Activated naive CD8-positive, alpha-beta T cell treated with anti-CD3 and anti-CD28 coated beads, Interleukin-2, amount 50 U/mL, for 24 hours (primary cell): ENCODE data around the gene ORC4.

Experiments used
- ATAC-seq: fragments of 150-1000 bp; cut with Tn5 transposase; one replicate; pipeline ENCODE4 v1.10.0; 2021
- DNase-seq: peaks from one replicate; pipeline ENCODE4 v3.0.0; 2021
- H3K27ac Mint-ChIP-seq: one replicate; pipeline ENCODE4 v1.8.0; 2021; ENCODE audit warnings: mild to moderate bottlenecking, mixed read lengths
- H3K27me3 Mint-ChIP-seq: one replicate; pipeline ENCODE4 v1.8.0; 2021; ENCODE audit warnings: mixed read lengths
- H3K36me3 Mint-ChIP-seq: one replicate; pipeline ENCODE4 v1.8.0; 2021; ENCODE audit warnings: low read depth, mixed read lengths
- H3K4me1 Mint-ChIP-seq: one replicate; pipeline ENCODE4 v1.8.0; 2021; ENCODE audit warnings: mixed read lengths
- H3K4me3 Mint-ChIP-seq: one replicate; pipeline ENCODE4 v1.8.0; 2021; ENCODE audit warnings: mild to moderate bottlenecking, moderate library complexity, mixed read lengths
- H3K9me3 Mint-ChIP-seq: one replicate; pipeline ENCODE4 v1.8.0; 2021; ENCODE audit warnings: mixed read lengths

Gene ORC4

GRCh38 chr2:148020111-148021058 is at the start of gene ORC4:
ORC4 (minus strand) TSS chr2:148020737; CDS start chr2:147975958, 44,779 bp downstream.
- peak within 1 kb of the TSS; percentile 98 for H3K4me3 Mint-ChIP-seq
- no peaks in the 10 kb centered on the region for H3K9me3 Mint-ChIP-seq
- DNase-seq (peak; percentile 92), ATAC-seq (peak; percentile 91)
- peaks cover 15% of the 10 kb centered on the region for H3K36me3 Mint-ChIP-seq
- peak within 1 kb of the TSS; percentile 94 for H3K27ac Mint-ChIP-seq
- no peaks in the 10 kb centered on the region for H3K27me3 Mint-ChIP-seq
- peaks cover 49% of the 10 kb centered on the region for H3K4me1 Mint-ChIP-seq

GRCh38 chr2:148067801-148068200 is 47.3 kb upstream of the ORC4 start:
- Mint-ChIP-seq H3K9me3 (peaks cover 4% of the 10 kb centered on the region), H3K27me3 (no peaks in the 10 kb centered on the region), H3K27ac (no peak overlapping the region), H3K4me1 (no peaks in the 10 kb centered on the region), H3K4me3 (no peak overlapping the region), H3K36me3 (peaks cover 5% of the 10 kb centered on the region)
- ATAC-seq (no peak), DNase-seq (no peak)

GRCh38 chr2:148065936-148066335 is 45.4 kb upstream of the ORC4 start:
- Mint-ChIP-seq H3K4me3 (no peak overlapping the region), H3K9me3 (peaks cover 4% of the 10 kb centered on the region), H3K27ac (no peak overlapping the region), H3K4me1 (no peaks in the 10 kb centered on the region), H3K36me3 (peaks cover 4% of the 10 kb centered on the region), H3K27me3 (no peaks in the 10 kb centered on the region)
- ATAC-seq (no peak), DNase-seq (no peak)

- ATAC-seq: no peak
- Mint-ChIP-seq H3K27me3 (no peaks in the 10 kb centered on the region), H3K27ac (no peak overlapping the region), H3K4me1 (no peaks in the 10 kb centered on the region), H3K4me3 (no peak overlapping the region), H3K9me3 (peaks cover 4% of the 10 kb centered on the region), H3K36me3 (peaks cover 4% of the 10 kb centered on the region)
- no peak for DNase-seq
These were observed 43.1 kb upstream of the ORC4 start for GRCh38 chr2:148063633-148064032.

GRCh38 chr2:148058641-148059040 is 38.1 kb upstream of the ORC4 start:
- no peak overlapping the region for H3K27ac Mint-ChIP-seq
- DNase-seq (no peak), ATAC-seq (no peak)
- H3K27me3 Mint-ChIP-seq: no peaks in the 10 kb centered on the region
- peaks cover 8% of the 10 kb centered on the region for H3K36me3 Mint-ChIP-seq
- no peak overlapping the region for H3K4me3 Mint-ChIP-seq
- peaks cover 2% of the 10 kb centered on the region for H3K4me1 Mint-ChIP-seq
- H3K9me3 Mint-ChIP-seq: no peaks in the 10 kb centered on the region

GRCh38 chr2:148052687-148053086 is 32.1 kb upstream of the ORC4 start:
- Mint-ChIP-seq H3K36me3 (peaks cover 13% of the 10 kb centered on the region), H3K4me3 (no peak overlapping the region), H3K27me3 (no peaks in the 10 kb centered on the region), H3K4me1 (peaks cover 36% of the 10 kb centered on the region), H3K27ac (no peak overlapping the region), H3K9me3 (peaks cover 4% of the 10 kb centered on the region)
- DNase-seq (no peak), ATAC-seq (no peak)

- H3K36me3 Mint-ChIP-seq: peaks cover 9% of the 10 kb centered on the region
- DNase-seq: no peak
- no peaks in the 10 kb centered on the region for H3K27me3 Mint-ChIP-seq
- no peak overlapping the region for H3K27ac Mint-ChIP-seq
- peaks cover 50% of the 10 kb centered on the region for H3K4me1 Mint-ChIP-seq
- H3K9me3 Mint-ChIP-seq: peaks cover 4% of the 10 kb centered on the region
- no peak for ATAC-seq
- no peak overlapping the region for H3K4me3 Mint-ChIP-seq
These were observed 28.7 kb upstream of the ORC4 start for GRCh38 chr2:148049284-148049683.

- ATAC-seq (peak; percentile 61), DNase-seq (no peak)
- H3K4me3 Mint-ChIP-seq: no peak overlapping the region
These were observed 28.1 kb upstream of the ORC4 start for GRCh38 chr2:148048475-148049221.

GRCh38 chr2:148046802-148047201 is 26.3 kb upstream of the ORC4 start:
- H3K27ac Mint-ChIP-seq: no peak overlapping the region
- no peaks in the 10 kb centered on the region for H3K27me3 Mint-ChIP-seq
- no peak for ATAC-seq
- H3K9me3 Mint-ChIP-seq: no peaks in the 10 kb centered on the region
- no peaks in the 10 kb centered on the region for H3K36me3 Mint-ChIP-seq
- peaks cover 52% of the 10 kb centered on the region for H3K4me1 Mint-ChIP-seq
- H3K4me3 Mint-ChIP-seq: no peak overlapping the region
- no peak for DNase-seq

More at GRCh38 chr2:148048475-148049221, 28.1 kb upstream of the ORC4 start:
- H3K9me3 Mint-ChIP-seq: peaks cover 4% of the 10 kb centered on the region
- H3K4me1 Mint-ChIP-seq: peaks cover 50% of the 10 kb centered on the region
- peaks cover 5% of the 10 kb centered on the region for H3K36me3 Mint-ChIP-seq
- H3K27ac Mint-ChIP-seq: peak overlapping the region; percentile 67
- no peaks in the 10 kb centered on the region for H3K27me3 Mint-ChIP-seq

GRCh38 chr2:148044322-148044721 is 23.8 kb upstream of the ORC4 start:
- Mint-ChIP-seq H3K27me3 (no peaks in the 10 kb centered on the region), H3K36me3 (no peaks in the 10 kb centered on the region), H3K9me3 (no peaks in the 10 kb centered on the region), H3K4me1 (peaks cover 39% of the 10 kb centered on the region), H3K4me3 (no peak overlapping the region), H3K27ac (no peak overlapping the region)
- no peak for DNase-seq
- ATAC-seq: no peak

- H3K4me1 Mint-ChIP-seq: peaks cover 18% of the 10 kb centered on the region
- no peaks in the 10 kb centered on the region for H3K27me3 Mint-ChIP-seq
- ATAC-seq (peak; percentile 36), DNase-seq (no peak)
- no peak overlapping the region for H3K4me3 Mint-ChIP-seq
- H3K9me3 Mint-ChIP-seq: no peaks in the 10 kb centered on the region
- no peak overlapping the region for H3K27ac Mint-ChIP-seq
- no peaks in the 10 kb centered on the region for H3K36me3 Mint-ChIP-seq
These were observed 21.7 kb upstream of the ORC4 start for GRCh38 chr2:148042219-148042618.

GRCh38 chr2:148039783-148040182 is 19.2 kb upstream of the ORC4 start:
- H3K9me3 Mint-ChIP-seq: no peaks in the 10 kb centered on the region
- no peak overlapping the region for H3K27ac Mint-ChIP-seq
- H3K27me3 Mint-ChIP-seq: no peaks in the 10 kb centered on the region
- ATAC-seq (no peak), DNase-seq (no peak)
- H3K4me3 Mint-ChIP-seq: no peak overlapping the region
- no peaks in the 10 kb centered on the region for H3K36me3 Mint-ChIP-seq
- H3K4me1 Mint-ChIP-seq: peaks cover 10% of the 10 kb centered on the region

- DNase-seq (no peak), ATAC-seq (no peak)
- Mint-ChIP-seq H3K36me3 (no peaks in the 10 kb centered on the region), H3K9me3 (no peaks in the 10 kb centered on the region), H3K27me3 (no peaks in the 10 kb centered on the region), H3K4me3 (no peak overlapping the region), H3K27ac (no peak overlapping the region), H3K4me1 (peaks cover 9% of the 10 kb centered on the region)
These were observed 11.7 kb upstream of the ORC4 start for GRCh38 chr2:148032215-148032614.

- Mint-ChIP-seq H3K4me3 (no peak overlapping the region), H3K27ac (no peak overlapping the region), H3K27me3 (no peaks in the 10 kb centered on the region), H3K4me1 (peaks cover 10% of the 10 kb centered on the region), H3K36me3 (no peaks in the 10 kb centered on the region), H3K9me3 (no peaks in the 10 kb centered on the region)
- DNase-seq: no peak
- ATAC-seq: no peak
These were observed 10.6 kb upstream of the ORC4 start for GRCh38 chr2:148031152-148031551.

GRCh38 chr2:148028781-148029180 is 8.2 kb upstream of the ORC4 start:
- Mint-ChIP-seq H3K27me3 (no peaks in the 10 kb centered on the region), H3K27ac (no peak overlapping the region), H3K4me1 (peaks cover 24% of the 10 kb centered on the region), H3K4me3 (no peak overlapping the region), H3K9me3 (no peaks in the 10 kb centered on the region), H3K36me3 (peaks cover 4% of the 10 kb centered on the region)
- no peak for DNase-seq
- no peak for ATAC-seq
